T-helper 1 cell treated with Interleukin-12 subunit alpha and Interleukin-12 subunit beta and Interleukin-4 antibody, amounts not matched to agents 30 μg/mL and 1 μg/mL, for 36 hours (primary cell): Measurements from ENCODE around the gene SEC61B.

Source experiments
- H3K27ac Mint-ChIP-seq: one replicate; pipeline ENCODE4 v1.8.0; 2021; ENCODE audit warnings: mild to moderate bottlenecking, mixed read lengths
- H3K27me3 Mint-ChIP-seq: one replicate; pipeline ENCODE4 v1.8.0; 2021; ENCODE audit warnings: low read depth, mixed read lengths
- H3K36me3 Mint-ChIP-seq: one replicate; pipeline ENCODE4 v1.8.0; 2021; ENCODE audit warnings: low read depth, mixed read lengths
- H3K4me1 Mint-ChIP-seq: one replicate; pipeline ENCODE4 v1.8.0; 2021; ENCODE audit warnings: low read depth, mixed read lengths
- H3K4me3 Mint-ChIP-seq: one replicate; pipeline ENCODE4 v1.8.0; 2021; ENCODE audit warnings: mild to moderate bottlenecking, moderate library complexity, mixed read lengths
- H3K9me3 Mint-ChIP-seq: one replicate; pipeline ENCODE4 v1.8.0; 2021; ENCODE audit warnings: mixed read lengths

The SEC61B gene

DNA sequence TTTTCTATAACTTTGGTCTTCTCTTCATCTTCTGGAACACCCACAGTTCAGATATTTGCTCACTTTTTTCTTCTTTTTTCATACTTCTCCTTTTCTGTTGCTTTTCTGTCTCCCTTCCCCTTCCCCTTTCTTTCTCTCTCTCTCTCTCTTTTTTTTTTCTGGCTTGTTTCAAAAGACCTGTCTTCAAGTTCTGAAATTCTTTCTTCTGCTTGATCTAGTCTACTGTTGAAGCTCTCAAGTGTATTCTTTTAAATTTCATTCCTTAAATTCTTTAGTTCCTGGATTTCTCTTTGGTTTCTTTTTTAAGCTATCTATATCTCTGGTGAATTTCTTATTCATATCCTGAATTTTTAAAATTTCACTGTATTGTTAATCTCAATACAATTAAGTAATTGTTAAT lies 11.5 kb upstream of the SEC61B start:
- Mint-ChIP-seq H3K27ac (no peak overlapping the region), H3K27me3 (peaks cover 36% of the 10 kb centered on the region), H3K36me3 (peaks cover 10% of the 10 kb centered on the region), H3K9me3 (peaks cover 13% of the 10 kb centered on the region), H3K4me1 (no peaks in the 10 kb centered on the region), H3K4me3 (no peak overlapping the region)

- Mint-ChIP-seq H3K27me3 (peaks cover 31% of the 10 kb centered on the region), H3K9me3 (peaks cover 13% of the 10 kb centered on the region), H3K4me3 (no peak overlapping the region), H3K36me3 (peaks cover 13% of the 10 kb centered on the region), H3K27ac (no peak overlapping the region), H3K4me1 (peaks cover 4% of the 10 kb centered on the region)
Observed at GRCh38 chr9:99211746-99212145, 10.3 kb upstream of the SEC61B start.

- no peak overlapping the region for H3K27ac Mint-ChIP-seq
- H3K9me3 Mint-ChIP-seq: peaks cover 13% of the 10 kb centered on the region
- no peak overlapping the region for H3K4me3 Mint-ChIP-seq
- H3K4me1 Mint-ChIP-seq: peaks cover 13% of the 10 kb centered on the region
- H3K27me3 Mint-ChIP-seq: peaks cover 18% of the 10 kb centered on the region
- peaks cover 25% of the 10 kb centered on the region for H3K36me3 Mint-ChIP-seq
Observed at GRCh38 chr9:99213197-99213596, 8.9 kb upstream of the SEC61B start.

GRCh38 chr9:99216073-99216472 lies 6.0 kb upstream of the SEC61B start:
- peaks cover under 1% of the 10 kb centered on the region for H3K9me3 Mint-ChIP-seq

DNA sequence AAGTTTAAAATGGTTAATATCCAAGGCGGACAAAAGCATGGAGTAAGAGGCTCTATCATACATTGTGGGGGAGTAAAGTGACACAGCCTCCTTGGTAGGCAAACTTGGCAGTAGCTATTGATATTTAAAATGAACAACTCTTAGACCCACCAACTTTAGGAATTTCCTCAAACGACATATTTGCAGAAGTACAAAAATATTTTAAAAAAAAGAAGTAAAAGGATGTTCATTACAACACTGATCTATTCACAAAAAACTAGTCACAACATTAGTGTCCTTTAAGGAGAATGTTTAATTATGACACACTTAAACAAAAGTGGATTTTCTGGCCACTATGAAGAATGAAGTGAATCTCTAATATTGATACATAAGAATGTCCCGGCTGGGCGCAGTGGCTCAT lies 2.1 kb upstream of the SEC61B start:
- no peaks in the 10 kb centered on the region for H3K9me3 Mint-ChIP-seq
- peaks cover 47% of the 10 kb centered on the region for H3K36me3 Mint-ChIP-seq
- no peaks in the 10 kb centered on the region for H3K27me3 Mint-ChIP-seq

More at GRCh38 chr9:99216073-99216472, 6.0 kb upstream of the SEC61B start:
- peaks cover 34% of the 10 kb centered on the region for H3K4me1 Mint-ChIP-seq
- H3K36me3 Mint-ChIP-seq: peaks cover 36% of the 10 kb centered on the region
- no peaks in the 10 kb centered on the region for H3K27me3 Mint-ChIP-seq
- H3K27ac Mint-ChIP-seq: no peak overlapping the region
- no peak overlapping the region for H3K4me3 Mint-ChIP-seq

GRCh38 chr9:99221266-99221620 lies 839 bp upstream of the SEC61B start:
- Mint-ChIP-seq H3K4me3 (peak overlapping the region; percentile 96), H3K27ac (peak overlapping the region; percentile 79), H3K36me3 (peaks cover 47% of the 10 kb centered on the region), H3K9me3 (no peaks in the 10 kb centered on the region), H3K4me1 (peaks cover 54% of the 10 kb centered on the region), H3K27me3 (no peaks in the 10 kb centered on the region)

More for the DNA sequence above, 2.1 kb upstream of the SEC61B start:
- peak overlapping the region; percentile 70 for H3K4me3 Mint-ChIP-seq
- peaks cover 52% of the 10 kb centered on the region for H3K4me1 Mint-ChIP-seq
- H3K27ac Mint-ChIP-seq: peak overlapping the region; percentile 31

- Mint-ChIP-seq H3K27me3 (no peaks in the 10 kb centered on the region), H3K4me1 (peaks cover 47% of the 10 kb centered on the region), H3K9me3 (no peaks in the 10 kb centered on the region), H3K4me3 (peak overlapping the region; percentile 96), H3K36me3 (peaks cover 43% of the 10 kb centered on the region), H3K27ac (peak overlapping the region; percentile 99)
Observed at GRCh38 chr9:99222416-99223270, 561 bp downstream of the SEC61B start.

DNA sequence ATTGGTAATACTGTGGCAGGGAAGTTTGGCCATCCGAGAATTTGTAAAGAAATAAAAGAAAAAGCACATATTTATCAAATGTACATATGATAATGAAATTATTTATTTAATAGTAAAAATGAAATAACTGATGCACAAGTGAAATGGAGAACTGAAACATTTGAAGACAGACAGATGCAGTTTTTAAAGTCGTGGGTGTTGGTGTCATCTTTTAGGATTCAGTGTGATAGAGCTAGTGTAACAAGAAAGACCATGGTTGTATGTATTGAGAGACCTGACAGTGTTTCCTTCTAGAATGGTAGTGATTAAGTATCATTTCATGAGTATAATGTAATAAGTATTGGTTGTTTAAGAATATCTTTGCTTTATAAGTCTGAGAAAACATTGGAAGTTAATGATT lies 2.4 kb downstream of the SEC61B start:
- Mint-ChIP-seq H3K27me3 (no peaks in the 10 kb centered on the region), H3K4me3 (peak overlapping the region; percentile 37), H3K27ac (no peak overlapping the region), H3K9me3 (no peaks in the 10 kb centered on the region), H3K36me3 (peaks cover 43% of the 10 kb centered on the region), H3K4me1 (peaks cover 36% of the 10 kb centered on the region)

- Mint-ChIP-seq H3K4me3 (no peak overlapping the region), H3K9me3 (no peaks in the 10 kb centered on the region), H3K4me1 (peaks cover 24% of the 10 kb centered on the region), H3K27ac (no peak overlapping the region), H3K27me3 (no peaks in the 10 kb centered on the region), H3K36me3 (peaks cover 48% of the 10 kb centered on the region)
Observed at GRCh38 chr9:99226054-99226453, 4.0 kb downstream of the SEC61B start.

DNA sequence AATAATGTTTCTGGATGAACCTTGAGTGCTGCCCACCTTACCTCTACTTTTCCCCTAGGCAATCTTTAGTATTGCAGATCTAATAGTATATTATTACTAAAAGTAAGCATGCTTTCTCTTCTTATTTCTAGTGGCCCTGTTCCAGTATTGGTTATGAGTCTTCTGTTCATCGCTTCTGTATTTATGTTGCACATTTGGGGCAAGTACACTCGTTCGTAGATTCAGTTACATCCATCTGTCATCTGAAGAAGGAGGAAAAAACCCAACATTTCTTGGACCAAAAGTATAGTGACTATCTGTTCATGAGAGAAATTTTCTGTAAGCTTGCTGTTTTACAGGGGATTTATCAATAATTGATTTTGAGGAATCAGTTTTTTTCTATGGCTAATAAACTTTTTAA lies 8.1 kb downstream of the SEC61B start:
- H3K27ac Mint-ChIP-seq: no peak overlapping the region
- peaks cover 14% of the 10 kb centered on the region for H3K4me1 Mint-ChIP-seq
- H3K9me3 Mint-ChIP-seq: no peaks in the 10 kb centered on the region
- peaks cover 47% of the 10 kb centered on the region for H3K36me3 Mint-ChIP-seq
- no peak overlapping the region for H3K4me3 Mint-ChIP-seq
- H3K27me3 Mint-ChIP-seq: no peaks in the 10 kb centered on the region

GRCh38 chr9:99231711-99232110 lies 9.6 kb downstream of the SEC61B start:
- Mint-ChIP-seq H3K4me1 (peaks cover 24% of the 10 kb centered on the region), H3K9me3 (no peaks in the 10 kb centered on the region), H3K27me3 (no peaks in the 10 kb centered on the region), H3K4me3 (no peak overlapping the region), H3K27ac (no peak overlapping the region), H3K36me3 (peaks cover 44% of the 10 kb centered on the region)

DNA sequence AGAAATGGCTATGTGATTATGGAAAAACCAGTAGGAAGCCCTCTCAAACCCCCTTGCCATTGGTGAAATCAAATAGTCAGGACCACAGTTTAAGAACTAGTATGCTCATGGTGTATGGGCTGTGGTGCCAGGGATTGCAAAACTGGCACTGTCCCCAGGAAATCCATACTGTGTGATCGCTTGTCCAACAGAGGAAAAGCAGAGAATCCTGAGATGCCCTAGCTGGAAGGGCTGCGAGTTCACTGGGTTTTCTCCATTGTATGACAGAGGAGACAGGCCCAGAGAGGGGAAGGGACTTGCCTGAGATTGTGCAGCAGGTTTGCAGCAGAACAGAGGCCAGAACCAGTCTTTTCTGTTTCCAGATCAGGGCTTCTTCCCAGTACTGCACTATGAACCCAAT lies 12.5 kb downstream of the SEC61B start:
- no peak overlapping the region for H3K27ac Mint-ChIP-seq
- no peaks in the 10 kb centered on the region for H3K9me3 Mint-ChIP-seq
- peaks cover 29% of the 10 kb centered on the region for H3K4me1 Mint-ChIP-seq
- no peak overlapping the region for H3K4me3 Mint-ChIP-seq
- no peaks in the 10 kb centered on the region for H3K27me3 Mint-ChIP-seq
- H3K36me3 Mint-ChIP-seq: peaks cover 42% of the 10 kb centered on the region

- Mint-ChIP-seq H3K4me1 (peaks cover 29% of the 10 kb centered on the region), H3K36me3 (peaks cover 44% of the 10 kb centered on the region), H3K4me3 (no peak overlapping the region), H3K27ac (no peak overlapping the region), H3K27me3 (no peaks in the 10 kb centered on the region), H3K9me3 (no peaks in the 10 kb centered on the region)
Observed at GRCh38 chr9:99235069-99235468, 13.0 kb downstream of the SEC61B start.

DNA sequence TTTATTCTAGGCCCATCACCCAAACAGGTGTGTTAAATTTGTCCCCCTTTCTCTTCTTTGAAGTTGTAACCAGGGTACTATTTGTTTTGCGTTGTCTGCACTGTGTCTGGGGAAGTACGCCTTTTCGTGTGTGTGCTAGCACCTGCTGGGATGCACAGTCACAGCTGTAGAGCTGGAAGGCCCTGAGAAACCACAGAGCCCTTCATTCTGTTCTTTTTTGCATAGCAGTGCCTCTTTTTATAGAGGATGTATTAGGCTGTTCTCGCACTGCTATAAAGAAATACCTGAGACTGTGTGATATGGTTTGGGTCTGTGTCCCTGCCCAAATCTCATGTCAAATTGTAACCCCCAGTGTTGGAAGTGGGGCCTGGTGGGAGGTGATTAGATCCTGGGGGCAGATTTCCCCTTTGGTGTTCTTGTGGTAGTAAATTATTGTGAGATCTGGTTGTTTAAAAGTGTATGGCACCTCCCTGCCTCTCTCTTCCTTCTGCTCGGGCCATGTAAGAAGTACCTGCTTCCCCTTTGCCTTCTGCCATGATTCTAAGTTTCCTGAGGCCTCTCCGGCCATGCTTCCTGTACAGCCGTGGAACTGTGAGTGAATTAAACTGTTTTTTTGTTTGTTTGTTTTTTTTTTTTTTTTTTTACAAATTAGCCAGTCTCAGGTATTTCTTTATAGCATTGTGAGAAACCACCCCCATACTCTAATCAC lies 14.0 kb downstream of the SEC61B start:
- Mint-ChIP-seq H3K4me1 (peaks cover 31% of the 10 kb centered on the region), H3K27me3 (no peaks in the 10 kb centered on the region), H3K36me3 (peaks cover 38% of the 10 kb centered on the region), H3K4me3 (peak overlapping the region; percentile 31), H3K9me3 (no peaks in the 10 kb centered on the region), H3K27ac (peak overlapping the region; percentile 84)

DNA sequence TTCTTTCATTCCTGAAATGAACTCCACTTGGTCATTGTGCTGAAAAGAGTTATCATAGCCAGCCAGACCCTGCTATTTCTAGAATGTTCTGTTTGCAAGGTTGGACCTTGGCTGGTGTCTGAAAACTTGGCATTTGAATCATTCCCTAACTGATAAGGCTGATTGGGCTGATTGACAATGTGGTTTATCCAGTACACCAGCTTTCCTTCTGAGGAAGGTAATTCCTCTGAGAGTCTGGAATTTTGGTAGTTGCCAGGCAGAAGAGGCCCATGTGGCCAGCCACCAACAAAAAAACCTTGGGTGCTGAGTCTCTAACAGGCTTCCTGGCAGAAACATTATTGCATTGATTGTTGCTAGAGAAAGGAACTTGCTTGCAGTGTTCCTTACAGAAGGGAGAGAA lies 15.3 kb downstream of the SEC61B start:
- H3K27me3 Mint-ChIP-seq: no peaks in the 10 kb centered on the region
- H3K4me3 Mint-ChIP-seq: no peak overlapping the region
- peaks cover 30% of the 10 kb centered on the region for H3K36me3 Mint-ChIP-seq
- peaks cover 27% of the 10 kb centered on the region for H3K4me1 Mint-ChIP-seq
- H3K9me3 Mint-ChIP-seq: no peaks in the 10 kb centered on the region
- H3K27ac Mint-ChIP-seq: no peak overlapping the region
